Hematopoietic multipotent progenitor cell treated with erythropoietin and hydrocortisone succinate and interleukin-3 and kit ligand, for 6 days (in vitro differentiated cells): ENCODE measurements around the gene TNS2.
"Not testable (repeated sequence)": the region's sequence is repeated elsewhere in the genome, so short reads cannot be mapped to it uniquely, and the experiment has no call there.

Experiments used
- DNase-seq: peaks from one replicate; pipeline ENCODE4 v3.0.0-alpha.2; 2015

TNS2 gene

GRCh38 chr12:53049571-53050318 is at the start of gene TNS2:
TSS of gene TNS2 (plus strand) at chr12:53050065. CDS start at chr12:53050186, 121 bp downstream.
- DNase-seq: no peak

GRCh38 chr12:53004178-53004577 is 45.7 kb upstream of the TNS2 start:
- DNase-seq: no peak

GRCh38 chr12:53004582-53004981 is 45.3 kb upstream of the TNS2 start:
- DNase-seq: no peak

- DNase-seq: no peak
These were observed 44.5 kb upstream of the TNS2 start for GRCh38 chr12:53005215-53005985.

GRCh38 chr12:53005986-53006809 is 43.7 kb upstream of the TNS2 start, which contains the start of gene EIF4B:
TSS of gene EIF4B (plus strand) at chr12:53006456. CDS start at chr12:53006484, 28 bp downstream.
- peak; percentile 100 for DNase-seq

- DNase-seq: peak; percentile 94
These were observed 43.0 kb upstream of the TNS2 start for GRCh38 chr12:53006810-53007309.

GRCh38 chr12:53007343-53007742 is 42.5 kb upstream of the TNS2 start:
- no peak for DNase-seq

GRCh38 chr12:53008760-53009159 is 41.1 kb upstream of the TNS2 start:
- not testable (repeated sequence) for DNase-seq

GRCh38 chr12:53010955-53011354 is 38.9 kb upstream of the TNS2 start:
- no peak for DNase-seq

GRCh38 chr12:53011889-53012288 is 38.0 kb upstream of the TNS2 start:
- no peak for DNase-seq

GRCh38 chr12:53012928-53013327 is 36.9 kb upstream of the TNS2 start:
- no peak for DNase-seq

- DNase-seq: no peak
These were observed 35.2 kb upstream of the TNS2 start for GRCh38 chr12:53014709-53015108.

GRCh38 chr12:53025250-53025649 is 24.6 kb upstream of the TNS2 start:
- no peak for DNase-seq

GRCh38 chr12:53027014-53027413 is 22.9 kb upstream of the TNS2 start:
- not testable (repeated sequence) for DNase-seq

GRCh38 chr12:53031616-53032015 is 18.2 kb upstream of the TNS2 start:
- no peak for DNase-seq

- DNase-seq: not testable (repeated sequence)
These were observed 16.0 kb upstream of the TNS2 start for GRCh38 chr12:53033832-53034231.

GRCh38 chr12:53034459-53034858 is 15.4 kb upstream of the TNS2 start:
- DNase-seq: no peak

- DNase-seq: no peak
These were observed 13.1 kb upstream of the TNS2 start for GRCh38 chr12:53036802-53037201.

- no peak for DNase-seq
These were observed 10.0 kb upstream of the TNS2 start for GRCh38 chr12:53039851-53040250.

- no peak for DNase-seq
These were observed 7.0 kb upstream of the TNS2 start for GRCh38 chr12:53042607-53043454.

GRCh38 chr12:53044052-53044581 is 5.7 kb upstream of the TNS2 start:
- no peak for DNase-seq
